ENCODE measurements around the gene ALDH1A3. TPM values are rescaled to one million over a fixed set of nuclear protein-coding genes. Genes with fewer than 3 reads are reported as not detected.

ALDH1A3 gene
- 81.3 and 82.6 TPM in 2 replicates for total RNA-seq

DNA sequence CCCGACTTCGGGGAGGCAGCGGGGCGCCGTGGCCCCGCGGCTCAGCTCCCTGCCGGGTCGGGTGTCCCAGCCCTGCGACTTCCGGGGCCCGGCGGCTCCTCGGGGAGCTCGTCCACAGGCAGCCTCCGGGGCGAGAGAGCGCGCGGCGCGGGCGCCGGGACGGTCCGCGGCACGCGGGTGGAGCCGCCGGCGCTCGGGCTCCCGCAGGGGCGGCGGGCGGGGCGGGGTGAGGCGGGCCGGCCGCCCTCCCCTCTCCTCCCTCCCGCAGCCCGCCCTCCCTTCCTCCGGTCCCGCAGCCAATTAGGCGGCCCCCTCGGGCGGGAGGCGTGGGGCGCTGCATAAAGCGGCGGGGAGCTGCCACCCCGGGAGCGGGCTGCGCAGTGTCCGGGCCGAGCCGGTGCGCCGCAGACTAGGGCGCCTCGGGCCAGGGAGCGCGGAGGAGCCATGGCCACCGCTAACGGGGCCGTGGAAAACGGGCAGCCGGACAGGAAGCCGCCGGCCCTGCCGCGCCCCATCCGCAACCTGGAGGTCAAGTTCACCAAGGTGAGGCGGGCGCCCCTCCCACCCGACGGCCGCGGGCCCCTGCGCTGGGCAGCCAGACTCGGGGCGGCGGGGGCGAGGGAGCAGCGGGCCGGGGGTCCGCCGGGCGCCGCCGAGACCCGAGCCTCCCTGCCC lies at the start of gene ALDH1A3:
TSS of gene ALDH1A3 (plus strand) at position 368 of the 675 bp plus-strand sequence. CDS start at position 445, 77 bp downstream.

DNA sequence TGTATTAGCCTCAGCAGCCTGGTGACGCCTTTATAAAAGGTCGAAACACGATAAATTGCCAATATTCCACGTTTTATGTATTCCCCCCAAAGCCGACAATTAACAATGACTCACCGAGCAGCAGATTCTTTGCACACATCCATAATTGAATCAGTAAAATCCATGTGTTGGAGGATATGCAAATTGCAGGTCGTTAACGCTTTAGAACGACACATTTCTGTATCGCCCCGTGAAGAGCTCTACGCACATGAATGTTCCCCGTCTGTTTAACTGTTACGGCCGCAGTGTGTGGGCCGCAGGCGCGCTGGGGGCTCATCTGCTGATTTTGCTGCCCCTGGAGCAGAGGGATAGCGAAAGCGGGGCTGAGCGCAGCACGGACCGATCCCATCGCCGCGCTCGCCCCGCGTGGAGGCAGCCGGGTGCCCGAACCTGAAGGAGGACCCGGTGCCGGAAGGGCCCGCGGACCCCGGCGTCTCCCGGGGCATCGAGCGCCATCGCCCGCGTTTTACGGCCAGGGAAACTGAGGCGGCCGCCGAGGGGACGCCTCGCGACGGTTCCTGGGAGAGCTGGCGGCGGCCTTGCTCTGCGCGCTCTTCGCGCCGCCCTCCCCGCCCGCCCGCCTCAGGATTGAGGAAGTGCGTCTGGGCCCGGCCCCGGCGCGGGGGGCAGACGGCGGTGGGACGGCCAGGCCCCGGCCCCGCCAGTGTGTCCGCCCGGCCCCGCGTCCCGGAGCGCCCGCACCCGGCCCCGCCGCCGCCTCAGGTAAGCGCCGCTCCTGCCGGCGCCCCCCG lies 39.3 kb downstream of the ALDH1A3 start, which contains the start of gene LRRK1:
TSS of gene LRRK1 (plus strand) at position 668 of the 791 bp plus-strand sequence. CDS start 5,276 bp downstream, outside the sequence.

Other genes starting within 250 kb of the ALDH1A3 start
- 9.4 and 16.9 TPM in 2 replicates for gene LRRK1, start 39.5 kb downstream of the ALDH1A3 start, total RNA-seq